B cell (primary cell): Measurements from ENCODE around the gene DPYSL3.

ENCODE experiments used
- EZH2 ChIP-seq: IDR thresholded peaks from 2 replicates; pipeline ENCODE4 v1.6.1; 2012; ENCODE audit warnings: borderline replicate concordance, low read depth, mild to moderate bottlenecking, moderate library complexity, low read length; ENCODE audit not compliant: insufficient read depth, poor library complexity, severe bottlenecking
- TF ChIP-seq, protein P1 (sequence below): fragments of 200-600 bp; IDR thresholded peaks from one replicate; pipeline ENCODE4 v1.8.0; 2022; ENCODE audit warnings: antibody characterized with exemption, mild to moderate bottlenecking

GRCh38 chr5:147436596-147436995 lies 73.3 kb downstream of the DPYSL3 start:
- TF ChIP-seq, protein P1, sequence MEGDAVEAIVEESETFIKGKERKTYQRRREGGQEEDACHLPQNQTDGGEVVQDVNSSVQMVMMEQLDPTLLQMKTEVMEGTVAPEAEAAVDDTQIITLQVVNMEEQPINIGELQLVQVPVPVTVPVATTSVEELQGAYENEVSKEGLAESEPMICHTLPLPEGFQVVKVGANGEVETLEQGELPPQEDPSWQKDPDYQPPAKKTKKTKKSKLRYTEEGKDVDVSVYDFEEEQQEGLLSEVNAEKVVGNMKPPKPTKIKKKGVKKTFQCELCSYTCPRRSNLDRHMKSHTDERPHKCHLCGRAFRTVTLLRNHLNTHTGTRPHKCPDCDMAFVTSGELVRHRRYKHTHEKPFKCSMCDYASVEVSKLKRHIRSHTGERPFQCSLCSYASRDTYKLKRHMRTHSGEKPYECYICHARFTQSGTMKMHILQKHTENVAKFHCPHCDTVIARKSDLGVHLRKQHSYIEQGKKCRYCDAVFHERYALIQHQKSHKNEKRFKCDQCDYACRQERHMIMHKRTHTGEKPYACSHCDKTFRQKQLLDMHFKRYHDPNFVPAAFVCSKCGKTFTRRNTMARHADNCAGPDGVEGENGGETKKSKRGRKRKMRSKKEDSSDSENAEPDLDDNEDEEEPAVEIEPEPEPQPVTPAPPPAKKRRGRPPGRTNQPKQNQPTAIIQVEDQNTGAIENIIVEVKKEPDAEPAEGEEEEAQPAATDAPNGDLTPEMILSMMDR, result no peak
- no peak for TF ChIP-seq EZH2
